Measurements from ENCODE around the gene KDM6B.
"Not testable (repeated sequence)": the region's sequence is repeated elsewhere in the genome, so short reads cannot be mapped to it uniquely, and the experiment has no call there.

KDM6B gene

DNA sequence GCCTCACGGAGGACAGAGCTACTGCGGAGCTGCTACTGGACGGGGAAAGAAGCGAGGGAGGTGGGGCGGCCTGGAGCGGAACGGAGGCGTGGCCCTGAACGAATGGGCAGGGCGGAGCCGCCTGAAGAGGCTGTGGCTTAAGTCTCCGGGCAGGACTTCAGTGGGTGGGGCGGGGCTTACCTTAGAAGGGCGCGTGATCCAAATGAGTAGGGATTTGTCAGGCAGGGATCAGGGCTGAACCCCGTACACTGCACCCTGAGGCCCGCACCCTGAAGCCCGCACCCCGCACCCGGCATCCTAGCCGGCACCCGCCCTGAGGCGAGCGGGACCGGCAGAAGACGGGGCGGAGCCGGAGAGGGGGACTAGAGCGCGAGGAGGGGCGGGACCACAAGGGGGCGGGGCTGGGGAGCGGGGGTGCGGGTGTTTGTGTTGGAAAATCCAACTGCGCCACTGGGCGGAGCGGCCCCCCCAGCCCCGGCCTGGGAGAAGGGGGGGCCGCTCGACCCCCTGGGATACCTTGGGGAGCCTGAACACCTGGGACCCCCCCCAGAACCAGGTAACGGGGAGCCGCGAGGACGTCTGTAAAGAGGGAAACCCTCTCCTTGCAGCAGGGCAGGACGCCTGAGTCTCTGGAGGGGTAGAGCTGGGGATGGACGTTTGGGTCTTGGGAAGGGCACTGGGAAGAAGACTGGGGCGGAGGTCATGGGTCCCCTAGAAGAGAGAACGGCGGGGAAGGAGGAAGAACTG lies at the start of gene KDM6B:
TSS of gene KDM6B (plus strand) at position 423 of the 747 bp plus-strand sequence. CDS start 11,338 bp downstream, outside the sequence.
- peak; percentile 70 to 99 (median 90) for DNase-seq
- intact Hi-C loops (cut with DNase I) = loop anchor here (1.0 to 5.0 kb wide), 3 partner anchors 10 to 92 kb away; no protein-coding TSS in a partner anchor

GRCh38 chr17:7786866-7787265 lies 47.2 kb upstream of the KDM6B start:
- peak in 1 of 10 donors; percentile 78 for DNase-seq
- intact Hi-C loops (cut with DNase I) = no loop called here

GRCh38 chr17:7789131-7789530 lies 44.9 kb upstream of the KDM6B start:
- intact Hi-C loops (cut with DNase I) = no loop called here
- DNase-seq = peak in 1 of 10 donors; percentile 41

DNA sequence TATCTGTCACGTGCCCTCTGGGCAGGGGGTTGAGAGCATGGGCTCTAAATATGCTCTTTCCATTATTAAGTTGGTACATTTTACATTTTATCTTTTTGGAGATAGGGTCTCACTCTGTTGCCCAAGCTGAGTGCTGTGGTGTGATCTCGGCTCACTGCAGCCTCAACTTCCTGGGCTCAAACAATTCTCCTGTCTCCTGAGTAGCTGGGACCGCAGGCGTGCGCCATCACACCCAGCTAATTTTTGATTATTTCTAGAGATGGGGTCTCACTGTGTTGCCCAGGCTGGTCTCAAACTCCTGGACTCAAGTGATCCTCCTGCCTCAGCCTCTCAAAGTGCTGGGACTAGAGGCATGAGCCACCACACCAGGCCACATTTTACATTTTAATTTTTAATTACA lies 43.9 kb upstream of the KDM6B start:
- DNase-seq = no peak
- intact Hi-C loops (cut with DNase I) = no loop called here

DNA sequence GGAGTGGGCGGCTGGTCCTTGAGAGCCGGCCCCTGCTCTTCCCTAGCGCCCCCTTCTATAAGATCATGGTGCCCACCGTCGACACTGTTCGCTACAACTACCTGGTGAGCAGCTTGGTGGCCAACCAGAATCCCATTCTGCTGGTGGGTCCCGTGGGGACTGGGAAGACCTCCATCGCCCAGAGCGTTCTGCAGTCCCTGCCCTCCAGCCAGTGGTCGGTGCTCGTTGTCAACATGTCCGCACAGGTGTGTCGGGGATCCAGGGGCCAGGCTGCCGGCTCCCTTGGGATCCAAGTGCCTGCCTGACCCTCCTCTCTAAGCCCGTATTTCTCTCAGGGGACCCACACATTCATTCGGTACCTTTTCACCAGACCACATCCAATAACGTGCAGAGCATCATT lies 41.4 kb upstream of the KDM6B start:
- intact Hi-C loops (cut with DNase I) = no loop called here
- peak in 1 of 10 donors; percentile 78 for DNase-seq

DNA sequence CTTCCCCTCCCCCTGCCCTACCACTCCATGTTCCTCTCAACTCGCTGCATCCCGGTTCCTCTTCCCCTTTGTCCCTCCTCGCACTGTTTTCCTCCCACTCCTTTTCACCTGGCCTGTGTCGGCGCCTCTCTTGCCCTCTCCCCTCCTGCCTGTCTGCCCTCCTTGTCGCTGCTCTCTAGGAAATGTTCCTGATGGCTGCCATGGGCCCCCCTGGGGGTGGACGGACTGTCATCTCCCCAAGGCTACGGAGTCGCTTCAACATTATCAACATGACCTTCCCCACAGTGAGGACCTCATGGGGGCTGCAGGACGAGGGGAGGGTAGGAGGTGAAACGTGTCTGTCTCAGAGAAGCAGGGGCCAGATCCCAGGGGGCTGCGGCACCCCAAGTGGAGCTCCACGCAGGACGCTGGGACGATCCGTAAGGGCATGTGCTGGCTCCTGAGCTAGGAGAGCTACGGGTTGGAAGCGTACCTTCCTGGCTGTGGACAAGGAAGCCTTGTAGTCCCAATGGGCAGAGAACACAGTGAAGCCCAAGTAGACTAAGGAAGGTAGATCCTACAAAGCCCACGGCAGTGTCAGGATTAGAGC lies 39.8 kb upstream of the KDM6B start:
- intact Hi-C loops (cut with DNase I) = no loop called here
- DNase-seq = peak in 1 of 10 donors; percentile 53

- intact Hi-C loops (cut with DNase I) = no loop called here
Observed at GRCh38 chr17:7797976-7798375, 36.0 kb upstream of the KDM6B start.

GRCh38 chr17:7798839-7799238 lies 35.2 kb upstream of the KDM6B start:
- intact Hi-C loops (cut with DNase I) = no loop called here
- peak in 1 of 10 donors; percentile 49 for DNase-seq

More at GRCh38 chr17:7797976-7798375, 36.0 kb upstream of the KDM6B start:
- DNase-seq = peak in 1 of 10 donors; percentile 55

GRCh38 chr17:7803981-7804380 lies 30.0 kb upstream of the KDM6B start:
- intact Hi-C loops (cut with DNase I) = no loop called here
- no peak for DNase-seq

DNA sequence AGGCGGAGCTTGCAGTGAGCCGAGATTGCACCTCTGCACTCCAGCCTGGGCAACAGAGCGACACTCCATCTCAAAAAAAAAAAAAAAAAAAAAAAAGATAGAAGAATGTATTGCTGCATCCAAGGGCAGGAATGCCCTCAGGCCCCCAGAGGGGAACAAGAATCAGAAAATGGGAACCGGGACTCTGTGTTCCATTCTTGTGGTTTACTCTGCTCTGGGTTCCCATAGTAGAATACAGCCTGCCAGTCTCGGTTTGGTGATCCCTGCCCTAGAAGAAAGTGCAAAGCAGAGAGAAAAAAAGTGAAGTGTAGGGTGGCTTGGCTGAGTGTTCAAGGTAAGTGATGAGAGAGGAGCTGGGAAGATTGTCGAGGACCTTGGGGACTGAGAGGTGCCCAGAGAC lies 27.4 kb upstream of the KDM6B start:
- no peak for DNase-seq
- intact Hi-C loops (cut with DNase I) = no loop called here

DNA sequence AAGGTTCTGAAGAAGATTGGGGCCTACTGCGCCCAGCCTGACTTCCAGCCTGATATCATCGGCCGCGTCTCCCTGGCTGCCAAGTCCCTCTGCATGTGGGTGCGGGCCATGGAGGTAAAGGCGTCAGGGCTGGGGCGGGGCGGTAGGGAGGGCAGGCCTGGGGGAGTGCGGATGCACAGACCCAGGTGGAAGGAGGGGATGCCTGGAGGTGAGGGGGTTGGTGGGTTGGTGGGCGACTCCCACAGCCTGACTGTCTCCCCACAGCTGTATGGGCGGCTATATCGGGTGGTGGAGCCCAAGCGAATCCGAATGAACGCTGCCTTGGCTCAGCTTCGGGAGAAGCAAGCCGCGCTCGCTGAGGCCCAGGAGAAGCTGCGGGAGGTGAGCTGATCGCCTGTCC lies 26.8 kb upstream of the KDM6B start:
- DNase-seq = peak in 1 of 10 donors; percentile 32
- intact Hi-C loops (cut with DNase I) = no loop called here

- intact Hi-C loops (cut with DNase I) = no loop called here
- DNase-seq = peak in 2 of 10 donors; percentile 18 to 40
Observed at GRCh38 chr17:7809086-7809790, 24.8 kb upstream of the KDM6B start.

DNA sequence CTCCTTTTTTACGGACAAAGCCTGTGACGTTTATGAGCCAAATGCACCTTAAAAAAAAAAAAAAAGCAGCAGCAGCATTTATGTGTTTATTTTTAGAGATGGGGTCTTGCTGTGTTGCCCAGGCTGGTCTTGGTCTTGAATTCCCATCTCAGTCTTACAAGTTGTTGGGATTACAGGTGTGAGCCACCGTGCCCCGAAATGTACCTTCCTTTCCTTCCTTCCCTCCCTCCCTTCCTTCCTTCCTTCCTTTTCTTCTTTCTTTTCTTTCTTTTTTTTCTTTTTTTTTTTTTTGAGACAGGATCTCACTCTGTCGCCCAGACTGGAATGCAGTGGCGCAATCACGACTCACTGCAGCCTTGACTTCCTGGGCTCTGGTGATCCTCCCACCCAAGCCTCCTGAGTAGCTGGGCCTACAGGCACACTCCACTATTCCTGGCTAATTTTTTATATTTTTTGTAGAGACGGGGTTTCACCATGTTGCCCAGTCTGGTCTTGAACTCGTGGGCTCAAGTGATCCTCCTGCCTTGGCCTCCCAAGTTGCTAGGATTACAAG lies 24.1 kb upstream of the KDM6B start:
- DNase-seq = peak in 2 of 10 donors; percentile 20 to 36
- intact Hi-C loops (cut with DNase I) = not testable (repeated sequence)

DNA sequence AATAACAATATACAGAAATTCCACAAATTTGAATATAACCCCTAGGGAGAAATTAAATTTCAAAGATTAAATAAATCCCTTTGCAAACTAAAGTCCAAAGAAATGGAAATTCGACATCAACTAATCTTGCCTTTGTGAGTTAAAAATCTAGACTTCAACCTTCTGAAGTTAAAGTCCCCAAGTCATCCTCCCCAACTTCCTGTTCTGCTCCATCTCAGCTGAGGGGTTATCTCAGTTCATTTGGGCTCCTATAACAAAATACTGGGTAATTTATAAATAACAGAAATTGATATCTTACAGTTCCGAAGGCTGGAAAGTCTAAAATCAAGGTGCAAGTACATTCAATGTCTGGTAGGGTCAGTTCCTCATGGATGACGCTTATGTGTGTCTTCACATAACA lies 22.8 kb upstream of the KDM6B start:
- no peak for DNase-seq
- intact Hi-C loops (cut with DNase I) = no loop called here

GRCh38 chr17:7814969-7815368 lies 19.0 kb upstream of the KDM6B start:
- intact Hi-C loops (cut with DNase I) = no loop called here
- DNase-seq = peak in 3 of 10 donors; percentile 23 to 55 (median 51)

- intact Hi-C loops (cut with DNase I) = no loop called here
- DNase-seq = peak in 3 of 10 donors; percentile 52 to 67 (median 53)
Observed at GRCh38 chr17:7816926-7817642, 16.9 kb upstream of the KDM6B start.

DNA sequence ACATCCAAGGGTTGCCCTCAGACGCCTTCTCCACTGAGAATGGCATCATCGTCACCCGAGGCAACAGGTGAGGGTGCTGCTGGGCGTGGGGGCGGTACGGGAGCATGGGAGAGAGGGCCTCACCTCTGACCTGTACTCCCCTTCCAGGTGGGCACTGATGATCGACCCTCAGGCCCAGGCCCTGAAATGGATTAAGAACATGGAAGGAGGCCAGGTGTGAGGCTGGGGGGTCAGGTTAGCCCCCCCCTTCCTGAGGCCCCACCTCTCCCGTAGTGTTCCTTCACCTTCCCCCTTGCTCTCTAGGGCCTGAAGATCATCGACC lies 16.4 kb upstream of the KDM6B start:
- DNase-seq = peak in 3 of 10 donors; percentile 13 to 52 (median 18)
- intact Hi-C loops (cut with DNase I) = no loop called here

DNA sequence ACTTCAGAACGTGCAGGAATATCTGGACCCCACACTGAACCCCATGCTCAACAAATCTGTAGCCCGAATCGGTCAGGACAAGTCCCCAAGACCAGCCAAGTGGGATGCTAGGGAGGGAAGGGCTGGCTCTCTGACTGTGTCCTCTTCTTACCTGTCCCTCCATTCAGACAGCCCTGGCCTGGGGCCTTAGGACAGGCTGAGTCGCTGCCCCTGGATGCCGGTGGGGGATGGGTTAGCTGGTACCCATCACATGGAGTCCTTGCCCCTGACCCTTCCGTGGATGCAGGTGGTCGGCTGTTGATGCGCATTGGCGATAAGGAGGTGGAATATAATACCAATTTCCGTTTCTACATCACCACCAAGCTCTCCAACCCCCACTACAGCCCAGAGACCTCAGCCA lies 16.0 kb upstream of the KDM6B start:
- intact Hi-C loops (cut with DNase I) = no loop called here

GRCh38 chr17:7818746-7819645 lies 15.0 kb upstream of the KDM6B start:
- DNase-seq = peak in 3 of 10 donors; percentile 33 to 71 (median 49)
- intact Hi-C loops (cut with DNase I) = no loop called here

More for the DNA sequence above, 16.0 kb upstream of the KDM6B start:
- peak in 3 of 10 donors; percentile 31 to 61 (median 44) for DNase-seq
